Measurements from ENCODE around the gene SH3D21.

SH3D21 gene

DNA sequence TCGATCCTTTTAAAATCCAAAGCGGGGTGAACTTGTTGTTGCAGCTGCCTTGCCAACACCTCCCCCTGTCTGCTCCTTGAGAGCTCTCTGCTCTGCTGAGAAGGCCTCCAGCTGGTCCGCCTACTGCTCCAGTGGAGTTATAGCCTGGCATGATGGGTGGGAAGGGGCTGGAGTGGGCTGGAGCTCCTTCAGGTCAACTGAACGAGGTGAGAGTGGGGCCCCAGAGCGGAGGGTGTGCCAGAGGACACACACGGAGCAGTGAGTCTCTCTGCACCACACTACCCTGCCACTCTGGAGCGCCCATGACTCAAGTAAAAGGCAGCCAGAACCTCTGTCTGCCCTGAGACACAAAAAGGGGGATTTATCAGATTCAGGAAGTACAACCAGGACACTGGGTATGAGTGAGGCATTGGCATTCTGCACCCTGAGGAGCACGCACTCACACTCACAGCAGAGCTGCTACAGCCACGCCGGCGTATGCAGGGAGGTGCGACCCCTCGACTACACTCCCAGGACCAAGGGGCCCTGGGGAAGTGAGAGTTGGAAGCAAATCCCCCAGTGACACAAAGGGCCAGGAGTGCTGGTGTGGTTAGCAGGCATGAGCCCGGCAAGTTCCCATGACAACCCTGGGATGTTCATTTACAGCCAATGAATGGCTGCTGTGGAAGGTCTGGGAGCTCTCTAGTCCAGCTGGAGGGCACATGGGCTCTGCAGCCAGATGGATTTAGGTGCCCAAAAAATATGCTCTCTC, 45.2 kb downstream of the SH3D21 start:
- TF ChIP-seq, protein P1, sequence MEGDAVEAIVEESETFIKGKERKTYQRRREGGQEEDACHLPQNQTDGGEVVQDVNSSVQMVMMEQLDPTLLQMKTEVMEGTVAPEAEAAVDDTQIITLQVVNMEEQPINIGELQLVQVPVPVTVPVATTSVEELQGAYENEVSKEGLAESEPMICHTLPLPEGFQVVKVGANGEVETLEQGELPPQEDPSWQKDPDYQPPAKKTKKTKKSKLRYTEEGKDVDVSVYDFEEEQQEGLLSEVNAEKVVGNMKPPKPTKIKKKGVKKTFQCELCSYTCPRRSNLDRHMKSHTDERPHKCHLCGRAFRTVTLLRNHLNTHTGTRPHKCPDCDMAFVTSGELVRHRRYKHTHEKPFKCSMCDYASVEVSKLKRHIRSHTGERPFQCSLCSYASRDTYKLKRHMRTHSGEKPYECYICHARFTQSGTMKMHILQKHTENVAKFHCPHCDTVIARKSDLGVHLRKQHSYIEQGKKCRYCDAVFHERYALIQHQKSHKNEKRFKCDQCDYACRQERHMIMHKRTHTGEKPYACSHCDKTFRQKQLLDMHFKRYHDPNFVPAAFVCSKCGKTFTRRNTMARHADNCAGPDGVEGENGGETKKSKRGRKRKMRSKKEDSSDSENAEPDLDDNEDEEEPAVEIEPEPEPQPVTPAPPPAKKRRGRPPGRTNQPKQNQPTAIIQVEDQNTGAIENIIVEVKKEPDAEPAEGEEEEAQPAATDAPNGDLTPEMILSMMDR (IDR thresholded peaks at IDR 0.05; ENCODE audit: borderline replicate concordance, control extremely low read depth, extremely low read depth, insufficient read depth, missing control alignments): no peak
- in situ Hi-C loops (cut with MboI; ENCODE audit: low sequenced_read_pairs, unreplicated experiment): no loop called here
- DNase-seq (ENCODE audit: low spot score): no peak

- TF ChIP-seq, protein P1 (IDR thresholded peaks at IDR 0.05; ENCODE audit: borderline replicate concordance, control extremely low read depth, extremely low read depth, insufficient read depth, missing control alignments): no peak
- in situ Hi-C loops (cut with MboI; ENCODE audit: low sequenced_read_pairs, unreplicated experiment): no loop called here
- no peak for DNase-seq (ENCODE audit: low spot score)
Observed at GRCh38 chr1:36352125-36352909, 46.1 kb downstream of the SH3D21 start.

DNA sequence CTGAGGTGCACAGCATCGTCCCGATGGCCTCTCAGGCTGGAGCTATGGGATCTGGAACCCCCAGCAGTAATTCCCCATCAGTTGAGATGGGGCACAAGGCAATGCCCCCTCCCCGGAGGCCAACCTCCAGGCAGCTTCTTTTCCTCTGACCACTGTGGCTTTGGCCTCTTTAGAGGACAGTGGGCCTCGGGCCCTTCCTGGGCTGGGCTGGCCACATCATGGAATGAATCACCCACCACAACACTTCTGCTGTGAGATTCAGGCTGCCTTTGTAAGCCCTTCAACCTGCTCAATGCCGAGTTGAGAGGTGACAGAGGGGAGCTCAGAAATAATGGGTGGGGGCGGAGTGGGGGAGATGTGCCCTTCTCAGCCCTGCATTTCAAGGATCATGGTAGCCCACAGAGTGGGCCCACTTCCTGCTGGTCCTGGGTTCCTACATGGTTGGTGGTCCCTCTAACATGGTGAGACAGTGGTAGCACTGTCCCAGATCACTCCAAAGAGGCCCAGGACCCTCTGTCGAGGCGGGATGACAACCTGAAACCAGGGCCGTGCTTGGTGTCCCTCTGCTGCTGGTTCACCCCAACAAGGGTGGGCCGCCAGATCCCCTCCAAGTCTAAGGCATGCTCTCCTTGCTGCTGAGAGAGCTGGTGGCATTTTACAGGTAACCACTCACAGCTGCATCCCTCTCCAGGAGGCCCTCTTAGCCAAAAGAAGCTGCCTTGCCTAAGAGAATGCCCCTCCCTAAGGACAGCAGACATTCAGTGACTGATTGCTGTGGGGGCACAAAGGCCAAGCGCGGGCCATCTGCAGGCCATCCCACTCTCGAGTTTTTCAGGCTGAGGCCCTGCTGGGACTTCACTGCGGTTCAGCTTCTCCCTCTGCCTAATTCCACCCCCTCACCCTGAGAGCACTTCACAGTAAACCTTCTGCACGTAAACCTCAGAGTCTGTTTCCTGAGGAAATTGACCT, 47.0 kb downstream of the SH3D21 start:
- DNase-seq (ENCODE audit: low spot score): no peak
- in situ Hi-C loops (cut with MboI; ENCODE audit: low sequenced_read_pairs, unreplicated experiment): no loop called here
- TF ChIP-seq, protein P1 (IDR thresholded peaks at IDR 0.05; ENCODE audit: borderline replicate concordance, control extremely low read depth, extremely low read depth, insufficient read depth, missing control alignments): no peak

DNA sequence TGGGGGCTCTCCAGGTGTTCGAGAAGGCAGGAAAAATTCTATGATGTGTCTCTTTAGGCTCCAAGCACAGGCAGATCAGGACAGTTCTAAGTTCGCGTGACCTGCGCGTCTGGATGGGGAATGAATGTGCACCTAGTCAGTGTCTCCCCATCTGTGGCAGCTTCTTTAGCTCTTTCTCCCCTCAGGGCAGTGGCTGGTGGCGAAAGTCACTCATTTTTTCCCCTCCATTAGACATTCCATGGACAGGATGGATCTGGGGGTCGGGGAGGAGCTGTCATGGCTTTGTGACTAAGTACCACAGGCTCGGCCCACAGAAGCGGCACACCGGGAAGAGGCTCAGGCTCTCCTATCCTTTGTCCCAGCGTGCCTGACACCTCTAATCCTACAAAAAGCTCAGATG, 48.3 kb downstream of the SH3D21 start:
- no peak for DNase-seq (ENCODE audit: low spot score)
- TF ChIP-seq, protein P1 (IDR thresholded peaks at IDR 0.05; ENCODE audit: borderline replicate concordance, control extremely low read depth, extremely low read depth, insufficient read depth, missing control alignments): no peak
- in situ Hi-C loops (cut with MboI; ENCODE audit: low sequenced_read_pairs, unreplicated experiment): no loop called here

GRCh38 chr1:36355811-36356210, 49.6 kb downstream of the SH3D21 start:
- TF ChIP-seq, protein P1 (IDR thresholded peaks at IDR 0.05; ENCODE audit: borderline replicate concordance, control extremely low read depth, extremely low read depth, insufficient read depth, missing control alignments): no peak
- in situ Hi-C loops (cut with MboI; ENCODE audit: low sequenced_read_pairs, unreplicated experiment): no loop called here
- no peak for DNase-seq (ENCODE audit: low spot score)

DNA sequence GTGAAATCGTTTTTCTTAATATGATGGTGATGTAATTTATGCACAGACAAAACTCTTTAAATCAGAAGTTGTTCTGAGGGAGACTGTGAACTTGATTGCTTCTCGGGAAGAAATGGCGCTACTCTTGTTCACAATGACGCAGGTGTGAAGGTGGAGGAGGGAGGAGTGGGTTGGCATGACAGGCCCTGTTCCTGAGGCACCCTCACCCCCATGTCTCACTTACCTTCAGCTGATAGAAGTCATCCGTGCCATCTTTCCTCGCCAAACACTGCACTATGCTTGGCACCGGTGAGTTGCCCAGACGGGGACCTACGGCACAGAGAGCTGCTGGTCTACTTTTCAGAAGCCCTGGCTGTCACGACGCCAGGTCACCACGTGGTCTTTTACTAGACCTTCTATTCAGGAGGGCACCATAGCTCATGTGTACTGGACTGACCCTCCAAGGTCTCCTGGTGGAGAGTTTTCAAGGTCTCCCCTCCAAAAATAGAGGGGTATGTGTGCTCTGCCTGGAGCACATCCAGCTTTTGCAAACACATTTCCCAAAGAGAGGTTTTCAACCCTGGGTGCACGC, 52.4 kb downstream of the SH3D21 start:
- TF ChIP-seq, protein P1 (IDR thresholded peaks at IDR 0.05; ENCODE audit: borderline replicate concordance, control extremely low read depth, extremely low read depth, insufficient read depth, missing control alignments): no peak
- DNase-seq (ENCODE audit: low spot score): no peak
- in situ Hi-C loops (cut with MboI; ENCODE audit: low sequenced_read_pairs, unreplicated experiment): no loop called here

All from GM13976 (cell line).